Activated CD8-positive, alpha-beta memory T cell treated with anti-CD3 and anti-CD28 coated beads, Interleukin-2, amount 50 U/mL, for 24 hours (primary cell): ENCODE results near the gene DSN1.
A peak's percentile ranks its signal among the peaks of the same experiment; 100 is the strongest.
"Not testable (repeated sequence)": the region's sequence is repeated elsewhere in the genome, so short reads cannot be mapped to it uniquely, and the experiment has no call there.

Experiments used
- DNase-seq: peaks from one replicate; pipeline ENCODE4 v3.0.0-alpha.2; 2020; ENCODE audit errors: extremely low read depth

The DSN1 gene

GRCh38 chr20:36773597-36774390, at the start of gene DSN1:
TSS of gene DSN1 (minus strand) at chr20:36773763. CDS start at chr20:36771458, 2,305 bp downstream.
- DNase-seq: peak; percentile 92

GRCh38 chr20:36823121-36823520, 49.6 kb upstream of the DSN1 start:
- DNase-seq: no peak

- no peak for DNase-seq
These were observed 48.4 kb upstream of the DSN1 start for GRCh38 chr20:36821964-36822437.

- DNase-seq: no peak
These were observed 47.4 kb upstream of the DSN1 start for GRCh38 chr20:36820928-36821327.

- no peak for DNase-seq
These were observed 46.5 kb upstream of the DSN1 start for GRCh38 chr20:36820073-36820472.

- DNase-seq: no peak
These were observed 46.1 kb upstream of the DSN1 start for GRCh38 chr20:36819659-36820058.

- no peak for DNase-seq
These were observed 45.3 kb upstream of the DSN1 start for GRCh38 chr20:36818861-36819260.

GRCh38 chr20:36818185-36818584, 44.6 kb upstream of the DSN1 start:
- no peak for DNase-seq

- no peak for DNase-seq
These were observed 43.9 kb upstream of the DSN1 start for GRCh38 chr20:36817496-36817895.

- DNase-seq: no peak
These were observed 42.0 kb upstream of the DSN1 start for GRCh38 chr20:36815454-36816091.

- DNase-seq: no peak
These were observed 39.3 kb upstream of the DSN1 start for GRCh38 chr20:36812594-36813463.

- DNase-seq: peak; percentile 35
These were observed 35.0 kb upstream of the DSN1 start for GRCh38 chr20:36808317-36809257.

- DNase-seq: no peak
These were observed 32.5 kb upstream of the DSN1 start for GRCh38 chr20:36806049-36806448.

- no peak for DNase-seq
These were observed 31.8 kb upstream of the DSN1 start for GRCh38 chr20:36805396-36805795.

GRCh38 chr20:36804425-36804824, 30.9 kb upstream of the DSN1 start:
- DNase-seq: no peak

- no peak for DNase-seq
These were observed 29.0 kb upstream of the DSN1 start for GRCh38 chr20:36802326-36803222.

GRCh38 chr20:36800410-36800809, 26.8 kb upstream of the DSN1 start:
- DNase-seq: no peak

- DNase-seq: not testable (repeated sequence)
These were observed 25.8 kb upstream of the DSN1 start for GRCh38 chr20:36799313-36799712.

GRCh38 chr20:36796875-36797274, 23.3 kb upstream of the DSN1 start:
- no peak for DNase-seq

- DNase-seq: no peak
These were observed 22.6 kb upstream of the DSN1 start for GRCh38 chr20:36796117-36796516.
